ENCODE measurements around the gene SLC38A2. TPM values are rescaled to one million over a fixed set of nuclear protein-coding genes. Genes with fewer than 3 reads are reported as not detected.

Gene SLC38A2
- total RNA-seq, 1 experiment from 2014 or later, result 331 TPM

GRCh38 chr12:46370792-46371717 lies 1.5 kb downstream of the SLC38A2 start:
- no peaks in the 10 kb centered on the region for H3K27me3 ChIP-seq
- peak; percentile 90 for DNase-seq
- H3K36me3 ChIP-seq, result peaks cover 62% of the 10 kb centered on the region
- no peaks in the 10 kb centered on the region for H3K9me3 ChIP-seq
- peak overlapping the region; percentile 88 for H3K4me3 ChIP-seq

- Histone ChIP-seq H3K9me3 (no peaks in the 10 kb centered on the region), H3K36me3 (peaks cover 69% of the 10 kb centered on the region), H3K4me3 (peak overlapping the region; percentile 88), H3K27me3 (no peaks in the 10 kb centered on the region)
- no peak for DNase-seq
Observed at GRCh38 chr12:46370380-46370734, 2.2 kb downstream of the SLC38A2 start.

- no peaks in the 10 kb centered on the region for H3K9me3 ChIP-seq
- DNase-seq, result no peak
- H3K36me3 ChIP-seq, result peaks cover 76% of the 10 kb centered on the region
- H3K4me3 ChIP-seq, result peak overlapping the region; percentile 88
- H3K27me3 ChIP-seq, result no peaks in the 10 kb centered on the region
Observed at GRCh38 chr12:46369474-46370379, 2.8 kb downstream of the SLC38A2 start.

GRCh38 chr12:46369095-46369473 lies 3.5 kb downstream of the SLC38A2 start:
- Histone ChIP-seq H3K4me3 (peak overlapping the region; percentile 88), H3K36me3 (peaks cover 82% of the 10 kb centered on the region), H3K9me3 (no peaks in the 10 kb centered on the region), H3K27me3 (no peaks in the 10 kb centered on the region)
- DNase-seq, result no peak

GRCh38 chr12:46368684-46369083 lies 3.9 kb downstream of the SLC38A2 start:
- Histone ChIP-seq H3K9me3 (no peaks in the 10 kb centered on the region), H3K4me3 (peak overlapping the region; percentile 88), H3K27me3 (no peaks in the 10 kb centered on the region), H3K36me3 (peaks cover 86% of the 10 kb centered on the region)
- DNase-seq, result no peak

- Histone ChIP-seq H3K4me3 (peak overlapping the region; percentile 88), H3K9me3 (no peaks in the 10 kb centered on the region), H3K27me3 (no peaks in the 10 kb centered on the region), H3K36me3 (peaks cover 91% of the 10 kb centered on the region)
- DNase-seq, result no peak
Observed at GRCh38 chr12:46368138-46368537, 4.4 kb downstream of the SLC38A2 start.

GRCh38 chr12:46367351-46368029 lies 5.1 kb downstream of the SLC38A2 start:
- peaks cover 98% of the 10 kb centered on the region for H3K36me3 ChIP-seq
- no peaks in the 10 kb centered on the region for H3K9me3 ChIP-seq
- no peak for DNase-seq
- no peaks in the 10 kb centered on the region for H3K27me3 ChIP-seq
- H3K4me3 ChIP-seq, result peak overlapping the region; percentile 88

- Histone ChIP-seq H3K36me3 (peaks cover 100% of the 10 kb centered on the region), H3K27me3 (no peaks in the 10 kb centered on the region), H3K4me3 (peak overlapping the region; percentile 88), H3K9me3 (no peaks in the 10 kb centered on the region)
- DNase-seq, result no peak
Observed at GRCh38 chr12:46366771-46367170, 5.8 kb downstream of the SLC38A2 start.

GRCh38 chr12:46365951-46366379 lies 6.6 kb downstream of the SLC38A2 start:
- Histone ChIP-seq H3K4me3 (peak overlapping the region; percentile 88), H3K27me3 (no peaks in the 10 kb centered on the region), H3K9me3 (no peaks in the 10 kb centered on the region), H3K36me3 (peaks cover 100% of the 10 kb centered on the region)
- DNase-seq, result no peak

- Histone ChIP-seq H3K4me3 (peak overlapping the region; percentile 88; the same call in 1 of the 2 replicates), H3K36me3 (peaks cover 100% of the 10 kb centered on the region), H3K9me3 (no peaks in the 10 kb centered on the region), H3K27me3 (no peaks in the 10 kb centered on the region)
- peak; percentile 57 for DNase-seq
Observed at GRCh38 chr12:46364777-46365580, 7.6 kb downstream of the SLC38A2 start.

GRCh38 chr12:46364300-46364696 lies 8.3 kb downstream of the SLC38A2 start:
- Histone ChIP-seq H3K27me3 (0 out of 2 replicates have a peak, but pooled peaks cover 1% of the 10 kb centered on the region), H3K9me3 (no peaks in the 10 kb centered on the region), H3K36me3 (peaks cover 100% of the 10 kb centered on the region), H3K4me3 (no peak overlapping the region)
- no peak for DNase-seq

GRCh38 chr12:46363582-46364299 lies 8.8 kb downstream of the SLC38A2 start:
- no peaks in the 10 kb centered on the region for H3K9me3 ChIP-seq
- H3K27me3 ChIP-seq, result 0 out of 2 replicates have a peak, but pooled peaks cover 2% of the 10 kb centered on the region
- H3K4me3 ChIP-seq, result no peak overlapping the region
- peaks cover 97% of the 10 kb centered on the region for H3K36me3 ChIP-seq
- DNase-seq, result no peak

GRCh38 chr12:46362895-46363581 lies 9.5 kb downstream of the SLC38A2 start:
- H3K9me3 ChIP-seq, result no peaks in the 10 kb centered on the region
- peaks cover 90% of the 10 kb centered on the region for H3K36me3 ChIP-seq
- H3K27me3 ChIP-seq, result 0 out of 2 replicates have a peak, but pooled peaks cover 2% of the 10 kb centered on the region
- H3K4me3 ChIP-seq, result no peak overlapping the region
- DNase-seq, result no peak

GRCh38 chr12:46361667-46362034 lies 10.9 kb downstream of the SLC38A2 start:
- DNase-seq, result no peak
- H3K27me3 ChIP-seq, result 0 out of 2 replicates have a peak, but pooled peaks cover 2% of the 10 kb centered on the region
- no peak overlapping the region for H3K4me3 ChIP-seq
- H3K9me3 ChIP-seq, result no peaks in the 10 kb centered on the region
- peaks cover 76% of the 10 kb centered on the region for H3K36me3 ChIP-seq
